HG02938 (cell line): Measurements from ENCODE around the gene MRPS2.

Experiments used
- ATAC-seq: cut with Tn5 transposase; IDR thresholded peaks from one replicate; pipeline ENCODE4 v1.9.1; 2021; ENCODE audit warnings: mild to moderate bottlenecking, moderate library complexity; ENCODE audit not compliant: unreplicated experiment

Gene MRPS2

DNA sequence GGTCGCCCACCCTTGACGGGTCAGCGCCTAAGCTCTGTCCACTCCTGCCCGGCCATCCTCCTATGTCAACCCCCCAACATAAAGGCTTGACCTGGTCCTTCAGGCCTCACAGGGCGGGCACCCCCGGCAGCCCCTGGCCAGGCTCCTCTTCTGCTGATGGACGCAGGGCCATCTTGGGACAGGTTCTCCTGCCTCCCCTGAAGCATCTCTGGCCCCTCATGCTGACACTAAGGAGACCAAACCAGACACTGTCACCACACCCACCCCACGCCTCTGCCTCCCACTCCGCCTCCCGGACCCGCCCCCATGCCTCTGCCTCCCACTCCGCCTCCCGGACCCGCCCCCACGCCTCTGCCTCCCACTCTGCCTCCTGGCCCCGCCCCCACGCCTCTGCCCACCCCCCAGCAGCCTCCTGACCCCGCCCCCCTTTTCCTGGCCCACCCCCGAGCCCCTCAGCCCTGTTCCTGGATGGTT lies 52.3 kb downstream of the MRPS2 start:
- ATAC-seq, result no peak
